HUES48 (cell line): ENCODE results near the gene WBP4.
"Not testable (repeated sequence)": the region's sequence is repeated elsewhere in the genome, so short reads cannot be mapped to it uniquely, and the experiment has no call there.

Source experiments
- H3K27ac ChIP-seq: one replicate; pipeline ENCODE4 v1.7.0; 2013; ENCODE audit warnings: low read depth, low read length, inconsistent platforms
- H3K27me3 ChIP-seq: 2 replicates; pipeline ENCODE4 v1.6.1; 2013; ENCODE audit warnings: mild to moderate bottlenecking, low read length; ENCODE audit not compliant: control insufficient read depth, insufficient read depth
- H3K36me3 ChIP-seq: 2 replicates; pipeline ENCODE4 v1.6.1; 2013; ENCODE audit warnings: low read length; ENCODE audit not compliant: control insufficient read depth, insufficient read depth
- H3K4me1 ChIP-seq: 2 replicates; pipeline ENCODE4 v1.6.1; 2013; ENCODE audit warnings: mild to moderate bottlenecking, low read length; ENCODE audit not compliant: control insufficient read depth, insufficient read depth
- H3K4me3 ChIP-seq: 2 replicates; pipeline ENCODE4 v1.5.1; 2013; ENCODE audit warnings: mild to moderate bottlenecking, low read depth, low read length
- H3K9ac ChIP-seq: 2 replicates; pipeline ENCODE4 v1.6.1; 2013; ENCODE audit warnings: mild to moderate bottlenecking, low read depth, low read length, moderate library complexity
- H3K9me3 ChIP-seq: 2 replicates; pipeline ENCODE4 v1.6.1; 2013; ENCODE audit warnings: low read length; ENCODE audit not compliant: control insufficient read depth, insufficient read depth

WBP4 gene

GRCh38 chr13:41095681-41096080 is 34.4 kb downstream of the WBP4 start:
- not testable (repeated sequence) for H3K27ac ChIP-seq, H3K4me3 ChIP-seq, H3K27me3 ChIP-seq, H3K9me3 ChIP-seq, H3K9ac ChIP-seq, H3K4me1 ChIP-seq, H3K36me3 ChIP-seq

GRCh38 chr13:41098761-41099160 is 37.5 kb downstream of the WBP4 start:
- no peaks in the 10 kb centered on the region for H3K36me3 ChIP-seq
- H3K4me1 ChIP-seq = peaks cover 7% of the 10 kb centered on the region
- no peak overlapping the region for H3K27ac ChIP-seq
- H3K9me3 ChIP-seq = no peaks in the 10 kb centered on the region
- no peaks in the 10 kb centered on the region for H3K27me3 ChIP-seq
- H3K9ac ChIP-seq = no peak overlapping the region
- no peak overlapping the region for H3K4me3 ChIP-seq

- Histone ChIP-seq H3K9ac (no peak overlapping the region), H3K27ac (no peak overlapping the region), H3K4me1 (peaks cover 7% of the 10 kb centered on the region), H3K36me3 (no peaks in the 10 kb centered on the region), H3K9me3 (no peaks in the 10 kb centered on the region), H3K27me3 (no peaks in the 10 kb centered on the region), H3K4me3 (no peak overlapping the region)
Measured at GRCh38 chr13:41099986-41100385, 38.7 kb downstream of the WBP4 start.

GRCh38 chr13:41107104-41107571 is 45.8 kb downstream of the WBP4 start:
- Histone ChIP-seq H3K4me1 (no peaks in the 10 kb centered on the region), H3K36me3 (no peaks in the 10 kb centered on the region), H3K9me3 (no peaks in the 10 kb centered on the region), H3K4me3 (no peak overlapping the region), H3K27ac (no peak overlapping the region), H3K9ac (no peak overlapping the region), H3K27me3 (no peaks in the 10 kb centered on the region)

- Histone ChIP-seq H3K4me1 (no peaks in the 10 kb centered on the region), H3K27ac (no peak overlapping the region), H3K27me3 (no peaks in the 10 kb centered on the region), H3K9ac (no peak overlapping the region), H3K36me3 (no peaks in the 10 kb centered on the region), H3K9me3 (no peaks in the 10 kb centered on the region), H3K4me3 (no peak overlapping the region)
Measured at GRCh38 chr13:41107584-41108014, 46.3 kb downstream of the WBP4 start.

- Histone ChIP-seq H3K4me1 (no peaks in the 10 kb centered on the region), H3K4me3 (no peak overlapping the region), H3K36me3 (no peaks in the 10 kb centered on the region), H3K27ac (no peak overlapping the region), H3K9me3 (no peaks in the 10 kb centered on the region), H3K9ac (no peak overlapping the region), H3K27me3 (no peaks in the 10 kb centered on the region)
Measured at GRCh38 chr13:41111454-41111853, 50.1 kb downstream of the WBP4 start.

- H3K9ac ChIP-seq = no peak overlapping the region
- no peaks in the 10 kb centered on the region for H3K4me1 ChIP-seq
- H3K9me3 ChIP-seq = no peaks in the 10 kb centered on the region
- H3K4me3 ChIP-seq = no peak overlapping the region
- H3K27ac ChIP-seq = no peak overlapping the region
- no peaks in the 10 kb centered on the region for H3K36me3 ChIP-seq
- H3K27me3 ChIP-seq = no peaks in the 10 kb centered on the region
Measured at GRCh38 chr13:41117869-41118268, 56.6 kb downstream of the WBP4 start.

GRCh38 chr13:41122838-41123237 is 61.5 kb downstream of the WBP4 start:
- Histone ChIP-seq H3K9me3 (no peaks in the 10 kb centered on the region), H3K9ac (no peak overlapping the region), H3K27me3 (no peaks in the 10 kb centered on the region), H3K4me1 (no peaks in the 10 kb centered on the region), H3K27ac (no peak overlapping the region), H3K4me3 (no peak overlapping the region), H3K36me3 (no peaks in the 10 kb centered on the region)

- no peak overlapping the region for H3K4me3 ChIP-seq
- H3K27me3 ChIP-seq = no peaks in the 10 kb centered on the region
- no peak overlapping the region for H3K9ac ChIP-seq
- H3K36me3 ChIP-seq = peaks cover 12% of the 10 kb centered on the region; the same call in 1 of the 2 replicates
- H3K4me1 ChIP-seq = peaks cover 11% of the 10 kb centered on the region
- H3K9me3 ChIP-seq = no peaks in the 10 kb centered on the region
- H3K27ac ChIP-seq = no peak overlapping the region
Measured at GRCh38 chr13:41127701-41128100, 66.4 kb downstream of the WBP4 start.

- Histone ChIP-seq H3K9ac (no peak overlapping the region), H3K36me3 (peaks cover 12% of the 10 kb centered on the region; the same call in 1 of the 2 replicates), H3K4me3 (peak overlapping the region; percentile 42), H3K27me3 (no peaks in the 10 kb centered on the region), H3K4me1 (peaks cover 11% of the 10 kb centered on the region), H3K9me3 (no peaks in the 10 kb centered on the region), H3K27ac (no peak overlapping the region)
Measured at GRCh38 chr13:41130356-41130755, 69.0 kb downstream of the WBP4 start.

GRCh38 chr13:41131189-41131588 is 69.9 kb downstream of the WBP4 start:
- H3K4me1 ChIP-seq = peaks cover 11% of the 10 kb centered on the region
- not testable (repeated sequence) for H3K9me3 ChIP-seq, H3K27me3 ChIP-seq, H3K9ac ChIP-seq, H3K27ac ChIP-seq
- peaks cover 12% of the 10 kb centered on the region; the same call in 1 of the 2 replicates for H3K36me3 ChIP-seq
- H3K4me3 ChIP-seq = peak overlapping the region; percentile 42; the same call in 1 of the 2 replicates
